CD14-positive monocyte (primary cell): ENCODE measurements around the gene STIM1. TPM values are rescaled to one million over a fixed set of nuclear protein-coding genes. Genes with fewer than 3 reads are reported as not detected.

Experiments used
- DNase-seq, 3 donors: peaks; one replicate each; pipeline ENCODE4 v3.0.0-alpha.2; 2011 to 2022
- H2AFZ ChIP-seq: 2 replicates; pipeline ENCODE4 v1.6.0; 2012; ENCODE audit warnings: mild to moderate bottlenecking, low read depth, low read length, inconsistent platforms; ENCODE audit not compliant: insufficient read depth, poor library complexity, severe bottlenecking
- H3K27ac ChIP-seq, 2 donors: 1 replicate in 1 of 2; 2 replicates in 1 of 2; pipeline ENCODE4 v1.5.1; 2012 to 2013; ENCODE audit warnings: low read length in 2 of 2, control low read depth in 1 of 2, inconsistent platforms in 1 of 2, low read depth in 1 of 2, mild to moderate bottlenecking in 1 of 2
- H3K27me3 ChIP-seq, 2 donors: one replicate each; pipeline versions ENCODE4 v1.6.0 to v1.6.1; 2011 to 2013; ENCODE audit warnings: low read length in 2 of 2; ENCODE audit not compliant: control insufficient read depth in 2 of 2, insufficient read depth in 2 of 2
- H3K36me3 ChIP-seq, 2 donors: replicated peaks in 1 of 2; 1 replicate in 1 of 2; 2 replicates in 1 of 2; pipeline versions ENCODE4 v1.5.1 to v1.6.1; 2012 to 2013; ENCODE audit warnings: low read length in 2 of 2, control low read depth in 1 of 2, inconsistent platforms in 1 of 2, mild to moderate bottlenecking in 1 of 2; ENCODE audit not compliant: insufficient read depth in 2 of 2, control insufficient read depth in 1 of 2
- H3K4me1 ChIP-seq, 2 donors: 1 replicate in 1 of 2; 2 replicates in 1 of 2; pipeline versions ENCODE4 v1.5.1 to v1.6.1; 2012 to 2013; ENCODE audit warnings: low read length in 2 of 2, control low read depth in 1 of 2, inconsistent platforms in 1 of 2, mild to moderate bottlenecking in 1 of 2, moderate library complexity in 1 of 2; ENCODE audit not compliant: insufficient read depth in 2 of 2, control insufficient read depth in 1 of 2
- H3K4me2 ChIP-seq: replicated peaks from 2 replicates; pipeline ENCODE3; 2012; ENCODE audit warnings: low read length, moderate library complexity, mild to moderate bottlenecking; ENCODE audit not compliant: poor library complexity, severe bottlenecking; ENCODE audit errors: extremely low read depth
- H3K4me3 ChIP-seq, 3 experiments: fragments of 200-600 bp in 1 of 3; sonication (generic) in 1 of 3; replicated peaks in 1 of 3; 1 replicate in 2 of 3; 2 replicates in 1 of 3; pipeline ENCODE4 v1.5.1; 2011 to 2013; ENCODE audit warnings: low read length in 3 of 3, mild to moderate bottlenecking in 3 of 3, control low read depth in 2 of 3, low read depth in 2 of 3, inconsistent platforms in 1 of 3, moderate library complexity in 1 of 3
- H3K79me2 ChIP-seq: 2 replicates; pipeline ENCODE4 v1.6.0; 2012; ENCODE audit warnings: mild to moderate bottlenecking, control low read depth, inconsistent platforms, low read length, moderate library complexity; ENCODE audit not compliant: insufficient read depth
- H3K9ac ChIP-seq: 2 replicates; pipeline ENCODE4 v1.6.0; 2017; ENCODE audit warnings: low read length, mild to moderate bottlenecking; ENCODE audit not compliant: insufficient read depth, poor library complexity, severe bottlenecking
- H3K9me3 ChIP-seq, 2 donors: replicated peaks in 1 of 2; 1 replicate in 1 of 2; 2 replicates in 1 of 2; pipeline versions ENCODE4 v1.5.1 to v1.6.1; 2012 to 2013; ENCODE audit warnings: low read length in 2 of 2, control low read depth in 1 of 2; ENCODE audit not compliant: control insufficient read depth in 1 of 2, insufficient read depth in 1 of 2
- H4K20me1 ChIP-seq: 2 replicates; pipeline ENCODE4 v1.6.0; 2012; ENCODE audit warnings: mild to moderate bottlenecking, low read length, control low read depth, moderate library complexity; ENCODE audit not compliant: insufficient read depth
- H3K27ac Mint-ChIP-seq, 7 donors: one replicate each; pipeline ENCODE4 v1.8.0; 2020; ENCODE audit warnings: mild to moderate bottlenecking in 7 of 7, mixed read lengths in 7 of 7, moderate library complexity in 6 of 7, inconsistent platforms in 2 of 7
- H3K27me3 Mint-ChIP-seq, 3 donors: one replicate each; pipeline ENCODE4 v1.8.0; 2021 to 2022; ENCODE audit warnings: low read depth in 3 of 3, mild to moderate bottlenecking in 3 of 3, mixed read lengths in 3 of 3, moderate library complexity in 3 of 3, inconsistent platforms in 1 of 3
- H3K36me3 Mint-ChIP-seq, 2 donors: one replicate each; pipeline ENCODE4 v1.8.0; 2020; ENCODE audit warnings: mixed read lengths in 2 of 2, inconsistent platforms in 1 of 2, mild to moderate bottlenecking in 1 of 2
- H3K4me1 Mint-ChIP-seq: one replicate; pipeline ENCODE4 v1.8.0; 2020; ENCODE audit warnings: mild to moderate bottlenecking, mixed read lengths
- H3K4me3 Mint-ChIP-seq, 2 donors: one replicate each; pipeline ENCODE4 v1.8.0; 2020; ENCODE audit warnings: mild to moderate bottlenecking in 2 of 2, mixed read lengths in 2 of 2, moderate library complexity in 1 of 2
- H3K9me3 Mint-ChIP-seq, 7 donors: one replicate each; pipeline ENCODE4 v1.8.0; 2020 to 2022; ENCODE audit warnings: mixed read lengths in 7 of 7, mild to moderate bottlenecking in 6 of 7, moderate library complexity in 6 of 7, inconsistent platforms in 2 of 7
- CTCF ChIP-seq: fragments of 200-600 bp; IDR thresholded peaks from one replicate; pipeline ENCODE4 v1.8.0; 2022; ENCODE audit warnings: antibody characterized with exemption, mild to moderate bottlenecking
- WGBS: methylation state at CpG from one replicate; pipeline ENCODE4 v1.1.5; 2013; ENCODE audit warnings: missing lambda C conversion rate; ENCODE audit not compliant: insufficient coverage; 5-methylcytosine and 5-hydroxymethylcytosine counted together
- intact Hi-C, 2 donors: fragments of 100-400 bp; cut with micrococcal nuclease; formaldehyde crosslinking; loops; one replicate each; pipeline versions ENCODE4 v1.15.0 to v1.15.1; 2023
- polyA plus RNA-seq, 3 donors: library from polyadenylated mRNA; depleted of rRNA in 1 of 3; unstranded in 2 of 3; stranded (reverse) in 1 of 3; fragments of 300-500 nt in 2 of 3; fragments of >200 nt in 1 of 3; fragmentation: Illumina TruSeq in 2 of 3; gene quantifications; 1 replicate in 2 of 3; 2 replicates in 1 of 3; pipeline ENCODE4 v1.2.3, GENCODE V29; 2012 to 2021

The STIM1 gene
- polyA plus RNA-seq, 3 donors: 14.0 to 68.6 (median 21.0) TPM

- no peaks in the 10 kb centered on the region for H3K9me3 ChIP-seq
- Mint-ChIP-seq H3K9me3 (peaks cover 0 to 3% (median 0%) of the 10 kb centered on the region in 7 donors), H3K27me3 (no peaks in the 10 kb centered on the region), H3K4me3 (no peak overlapping the region), H3K36me3 (peaks cover 12 to 23% of the 10 kb centered on the region in 2 donors), H3K27ac (peak overlapping the region in 2 of 7 donors; percentile 0 to 20), H3K4me1 (peaks cover 67% of the 10 kb centered on the region)
- H3K4me1 ChIP-seq: peaks cover 26 to 35% of the 10 kb centered on the region in 2 donors
- H3K4me2 ChIP-seq: no peak overlapping the region
- H4K20me1 ChIP-seq: peaks cover 94% of the 10 kb centered on the region
- no peak overlapping the region for H3K4me3 ChIP-seq
- H3K79me2 ChIP-seq: peaks cover 92% of the 10 kb centered on the region
- H3K36me3 ChIP-seq: peaks cover 0 to 4% of the 10 kb centered on the region in 2 donors
- H2AFZ ChIP-seq: no peak overlapping the region
- no peak overlapping the region for H3K27ac ChIP-seq
- DNase-seq: peak; percentile 18 to 22 (median 21)
- WGBS: 13% methylated on average over 2 of the region's 2 CpGs
- no peak overlapping the region for H3K9ac ChIP-seq
- H3K27me3 ChIP-seq: no peaks in the 10 kb centered on the region
- TF ChIP-seq CTCF: no peak
- intact Hi-C loops: no loop called here
Measured at GRCh38 chr11:3949125-3949524, 93.7 kb downstream of the STIM1 start.

- no peak overlapping the region for H3K4me3 ChIP-seq
- H3K27ac ChIP-seq: peak overlapping the region in 1 of 2 donors; percentile 54
- peaks cover 13 to 17% of the 10 kb centered on the region in 2 donors for H3K36me3 Mint-ChIP-seq
- H3K9ac ChIP-seq: no peak overlapping the region
- H3K4me3 Mint-ChIP-seq: no peak overlapping the region
- no peaks in the 10 kb centered on the region for H3K9me3 Mint-ChIP-seq
- H3K27me3 Mint-ChIP-seq: no peaks in the 10 kb centered on the region
- H3K4me2 ChIP-seq: no peak overlapping the region
- H4K20me1 ChIP-seq: peaks cover 94% of the 10 kb centered on the region
- peaks cover 89% of the 10 kb centered on the region for H3K79me2 ChIP-seq
- peaks cover 65% of the 10 kb centered on the region for H3K4me1 Mint-ChIP-seq
- H2AFZ ChIP-seq: no peak overlapping the region
- H3K9me3 ChIP-seq: no peaks in the 10 kb centered on the region
- DNase-seq: no peak
- intact Hi-C loops: no loop called here
- no peaks in the 10 kb centered on the region for H3K27me3 ChIP-seq
- no peak for TF ChIP-seq CTCF
- H3K27ac Mint-ChIP-seq: peak overlapping the region in 3 of 7 donors; percentile 12 to 48 (median 38)
- no peaks in the 10 kb centered on the region for H3K36me3 ChIP-seq
- peaks cover 22 to 28% of the 10 kb centered on the region in 2 donors for H3K4me1 ChIP-seq
- 60% methylated on average over 4 of the region's 4 CpGs for whole genome bisulfite sequencing
Measured at GRCh38 chr11:3950996-3951660, 95.7 kb downstream of the STIM1 start.
